Liver (tissue), 9 donors: ENCODE measurements around the gene ADRA2A. TPM values are rescaled to one million over a fixed set of nuclear protein-coding genes. Genes with fewer than 3 reads are reported as not detected.

Experiments used
- DNase-seq: peaks from one replicate; pipeline ENCODE4 v3.0.0-alpha.2; 2017; ENCODE audit warnings: low spot score
- H3K27ac ChIP-seq, 2 donors: one replicate each; pipeline ENCODE4 v1.7.0; 2013; ENCODE audit warnings: inconsistent platforms in 2 of 2, low read length in 2 of 2, control low read depth in 1 of 2, low read depth in 1 of 2, mild to moderate bottlenecking in 1 of 2
- H3K27me3 ChIP-seq, 4 donors: one replicate each; pipeline versions ENCODE4 v1.6.1 to v1.7.0; 2013; ENCODE audit warnings: low read length in 3 of 4, inconsistent platforms in 1 of 4, mild to moderate bottlenecking in 1 of 4, moderate library complexity in 1 of 4; ENCODE audit not compliant: control insufficient read depth in 4 of 4, insufficient read depth in 4 of 4
- H3K36me3 ChIP-seq, 4 donors: one replicate each; pipeline versions ENCODE4 v1.6.1 to v1.7.0; 2013; ENCODE audit warnings: low read length in 3 of 4, mild to moderate bottlenecking in 3 of 4, low read depth in 1 of 4, moderate library complexity in 1 of 4; ENCODE audit not compliant: control insufficient read depth in 4 of 4, insufficient read depth in 3 of 4
- H3K4me1 ChIP-seq, 4 donors: one replicate each; pipeline versions ENCODE4 v1.6.1 to v1.7.0; 2013; ENCODE audit warnings: low read length in 3 of 4, mild to moderate bottlenecking in 3 of 4, moderate library complexity in 1 of 4; ENCODE audit not compliant: control insufficient read depth in 4 of 4, insufficient read depth in 4 of 4
- H3K4me3 ChIP-seq, 3 donors: one replicate each; pipeline versions ENCODE4 v1.6.1 to v1.7.0; 2013; ENCODE audit warnings: low read length in 3 of 3, control low read depth in 1 of 3, low read depth in 1 of 3, mild to moderate bottlenecking in 1 of 3
- H3K9ac ChIP-seq, 2 donors: one replicate each; pipeline ENCODE4 v1.7.0; 2013; ENCODE audit warnings: low read length in 2 of 2, mild to moderate bottlenecking in 2 of 2, moderate library complexity in 2 of 2, control low read depth in 1 of 2, low read depth in 1 of 2
- H3K9me3 ChIP-seq, 4 donors: one replicate each; pipeline versions ENCODE4 v1.6.1 to v1.7.0; 2013; ENCODE audit warnings: low read length in 3 of 4; ENCODE audit not compliant: control insufficient read depth in 4 of 4
- CTCF ChIP-seq: fragments of 150-350 bp; IDR thresholded peaks from 2 replicates; pipeline ENCODE4 v1.5.1; 2017; ENCODE audit warnings: improper control_type of control experiment, low read depth, low read length; ENCODE audit not compliant: missing input control
- EGR1 ChIP-seq, 2 donors: IDR thresholded peaks; 2 replicates each; pipeline ENCODE4 v1.6.1; 2016 to 2018; ENCODE audit warnings: antibody characterized with exemption in 2 of 2, low read depth in 2 of 2
- FOXA1 ChIP-seq: IDR thresholded peaks from 2 replicates; pipeline ENCODE4 v1.6.1; 2016; ENCODE audit warnings: antibody characterized with exemption
- FOXA2 ChIP-seq: IDR thresholded peaks from 2 replicates; pipeline ENCODE4 v1.6.1; 2016; ENCODE audit warnings: antibody characterized with exemption
- GABPA ChIP-seq, 2 donors: IDR thresholded peaks in 1 of 2; conservative IDR thresholded peaks in 1 of 2; 2 replicates each; pipeline ENCODE4 v1.6.1; 2016; ENCODE audit warnings: antibody characterized with exemption in 2 of 2, mild to moderate bottlenecking in 1 of 2, moderate library complexity in 1 of 2
- JUND ChIP-seq, 2 donors: IDR thresholded peaks; 2 replicates each; pipeline ENCODE4 v1.6.1; 2016; ENCODE audit warnings: antibody characterized with exemption in 2 of 2
- MAX ChIP-seq: IDR thresholded peaks from 2 replicates; pipeline ENCODE4 v1.6.1; 2016; ENCODE audit warnings: antibody characterized with exemption
- NR2F2 ChIP-seq: IDR thresholded peaks from 2 replicates; pipeline ENCODE4 v1.6.1; 2016; ENCODE audit warnings: antibody characterized with exemption
- REST ChIP-seq: IDR thresholded peaks from 2 replicates; pipeline ENCODE4 v1.6.1; 2016; ENCODE audit warnings: antibody characterized with exemption, mild to moderate bottlenecking
- RXRA ChIP-seq, 2 donors: IDR thresholded peaks; 2 replicates each; pipeline ENCODE4 v1.6.1; 2017 to 2018; ENCODE audit warnings: antibody characterized with exemption in 2 of 2, mild to moderate bottlenecking in 1 of 2
- SP1 ChIP-seq: IDR thresholded peaks from 2 replicates; pipeline ENCODE4 v1.6.1; 2018; ENCODE audit warnings: antibody characterized with exemption, mild to moderate bottlenecking
- YY1 ChIP-seq: IDR thresholded peaks from 2 replicates; pipeline ENCODE4 v1.6.1; 2016; ENCODE audit warnings: antibody characterized with exemption, mild to moderate bottlenecking
- ZBTB33 ChIP-seq: IDR thresholded peaks from 2 replicates; pipeline ENCODE4 v1.6.1; 2016; ENCODE audit warnings: antibody characterized with exemption
- WGBS: extraction: QIAGEN DNeasy Blood & Tissue Kit; methylation state at CpG from one replicate; pipeline ENCODE4 v1.1.7; 2013; 5-methylcytosine and 5-hydroxymethylcytosine counted together
- polyA plus RNA-seq, 2 donors: library from polyadenylated mRNA; stranded (reverse) in 1 of 2; unstranded in 1 of 2; fragments of 200-250 nt in 1 of 2; fragments of >200 nt in 1 of 2; fragmentation: Nextera tagmentation in 1 of 2; extraction: Ambion mirVana in 1 of 2; gene quantifications; one replicate each; pipeline versions ENCODE4 v1.2.1 to v1.2.3, GENCODE V29; 2013 to 2015
- total RNA-seq, 2 donors: library from RNA; depleted of rRNA; stranded (reverse); fragments of >200 nt; gene quantifications; one replicate each; pipeline ENCODE4 v1.2.3, GENCODE V29; 2014
- donor health status: healthy.
- donor health status: healthy.
- donor health status: healthy.
- donor health status: healthy.
- donor health status: healthy.

ADRA2A gene
- total and polyA plus RNA-seq, 4 donors, result 0.15 to 0.50 (median 0.33) TPM

- Histone ChIP-seq H3K36me3 (no peaks in the 10 kb centered on the region), H3K9me3 (no peaks in the 10 kb centered on the region), H3K9ac (no peak overlapping the region), H3K27me3 (peaks cover 0 to 3% (median 0%) of the 10 kb centered on the region in 4 donors), H3K4me3 (no peak overlapping the region), H3K27ac (no peak overlapping the region), H3K4me1 (no peaks in the 10 kb centered on the region)
- 81% methylated on average over 7 of the region's 7 CpGs for WGBS
- no peak for TF ChIP-seq MAX
- no peak for TF ChIP-seq SP1
- TF ChIP-seq REST, result no peak
- no peak for TF ChIP-seq EGR1 (IDR thresholded peaks at IDR 0.05; ENCODE audit: low read depth in 2 of 2)
- no peak for TF ChIP-seq RXRA (IDR thresholded peaks at IDR 0.05)
- TF ChIP-seq FOXA2, result no peak
- TF ChIP-seq NR2F2, result no peak
- no peak for TF ChIP-seq GABPA (IDR thresholded peaks at IDR 0.05 in 1 of 2, conservative IDR thresholded peaks at IDR 0.05 in 1 of 2)
- TF ChIP-seq YY1, result no peak
- TF ChIP-seq ZBTB33, result no peak
- TF ChIP-seq FOXA1, result no peak
- no peak for DNase-seq
These were observed 15.0 kb downstream of the ADRA2A start for GRCh38 chr10:111091833-111092232.

GRCh38 chr10:111093741-111094380, 17.0 kb downstream of the ADRA2A start:
- 79% methylated on average over 3 of the region's 3 CpGs for WGBS
- no peak for TF ChIP-seq REST
- TF ChIP-seq JUND (IDR thresholded peaks at IDR 0.05), result no peak
- no peak for TF ChIP-seq FOXA1
- no peak for TF ChIP-seq CTCF
- Histone ChIP-seq H3K9ac (no peak overlapping the region), H3K27me3 (peaks cover 0 to 3% (median 0%) of the 10 kb centered on the region in 4 donors), H3K36me3 (no peaks in the 10 kb centered on the region), H3K4me3 (no peak overlapping the region), H3K9me3 (no peaks in the 10 kb centered on the region), H3K27ac (no peak overlapping the region), H3K4me1 (no peaks in the 10 kb centered on the region)
- DNase-seq, result no peak
